HepG2 (cell line): ENCODE measurements around the gene TRAIP. TPM values are rescaled to one million over a fixed set of nuclear protein-coding genes. Genes with fewer than 3 reads are reported as not detected.

Experiments
- ATAC-seq: fragments of 200-7000 bp; cut with Tn5 transposase; 3 replicates; pipeline ENCODE4 v1.9.1; 2020; ENCODE audit warnings: mild to moderate bottlenecking, moderate library complexity
- BruUV-seq: library from RNA; stranded (reverse); fragments of 400-500 nt; replicated peaks from 2 replicates; lab custom pipeline; 2021; lab: Mats Ljungman, UMichigan
- CTCF ChIA-PET: fragments of 300-600 bp; formaldehyde crosslinking; extraction: SDS; loops from one replicate; lab custom pipeline; 2021; ENCODE audit warnings: low total read pairs, inconsistent platforms, low intra/inter-chr PET ratio; lab: Yijun Ruan, JAX
- POLR2A ChIA-PET: fragments of 350-600 bp; sonication (Branson Sonifier 250); formaldehyde crosslinking; loops from one replicate; lab custom pipeline; 2020; ENCODE audit warnings: antibody characterized with exemption, inconsistent platforms; lab: Yijun Ruan, JAX
- DNase-seq: peaks from one replicate; pipeline ENCODE4 v3.0.0-alpha.2; 2015; ENCODE audit warnings: low spot score
- FAIRE-seq: peaks from 3 replicates; lab custom pipeline; 2011; peaks lifted over from hg19 to GRCh38; lab: Jason Lieb, UNC
- H2AFZ ChIP-seq: one replicate; pipeline ENCODE4 v1.6.1; 2011; ENCODE audit warnings: low read length, inconsistent platforms
- H3K27ac ChIP-seq: fragments of 300-600 bp; 3 replicates; pipeline ENCODE4 v1.8.0; 2011; ENCODE audit warnings: mixed run types, mild to moderate bottlenecking, mixed read lengths, low read length, inconsistent platforms; ENCODE audit not compliant: insufficient read depth; ENCODE audit errors: extremely low read length
- H3K27me3 ChIP-seq, 2 experiments: fragments of 200-600 bp in 1 of 2; 2 replicates in 1 of 2; 3 replicates in 1 of 2; pipeline versions ENCODE4 v1.6.0 to v1.8.0; 2011; ENCODE audit warnings: low read length in 2 of 2, mild to moderate bottlenecking in 2 of 2, moderate library complexity in 2 of 2, inconsistent platforms in 1 of 2; ENCODE audit not compliant: insufficient read depth in 2 of 2, control insufficient read depth in 1 of 2
- H3K36me3 ChIP-seq, 2 experiments: fragments of 200-600 bp in 1 of 2; replicated peaks in 1 of 2; 2 replicates in 1 of 2; 3 replicates in 1 of 2; pipeline versions ENCODE4 v1.5.1 to v1.8.0; 2011; ENCODE audit warnings: low read length in 2 of 2, inconsistent platforms in 1 of 2; ENCODE audit not compliant: insufficient read depth in 2 of 2, control insufficient read depth in 1 of 2
- H3K4me1 ChIP-seq: 2 replicates; pipeline ENCODE4 v1.5.1; 2012; ENCODE audit warnings: low read length, inconsistent platforms; ENCODE audit not compliant: insufficient read depth
- H3K4me2 ChIP-seq: 2 replicates; pipeline ENCODE4 v1.6.0; 2011; ENCODE audit warnings: low read depth, low read length, inconsistent platforms
- H3K4me3 ChIP-seq, 3 experiments: fragments of 200-600 bp in 1 of 3; sonication (generic), shearing (Covaris generic) in 1 of 3; replicated peaks in 1 of 3; 2 replicates each; pipeline ENCODE4 v1.5.1; 2011 to 2016; ENCODE audit warnings: low read length in 3 of 3, inconsistent platforms in 2 of 3, low read depth in 2 of 3, mild to moderate bottlenecking in 2 of 3, control low read depth in 1 of 3, mixed read lengths in 1 of 3; ENCODE audit not compliant: insufficient read depth in 1 of 3
- H3K79me2 ChIP-seq: one replicate; pipeline ENCODE4 v1.6.1; 2011; ENCODE audit warnings: low read length, inconsistent platforms; ENCODE audit not compliant: insufficient read depth
- H3K9ac ChIP-seq: 2 replicates; pipeline ENCODE4 v1.6.0; 2011; ENCODE audit warnings: mild to moderate bottlenecking, low read depth, low read length, inconsistent platforms; ENCODE audit not compliant: insufficient read depth
- H3K9me3 ChIP-seq: 2 replicates; pipeline ENCODE4 v1.5.1; 2012; ENCODE audit warnings: mild to moderate bottlenecking, low read length
- H4K20me1 ChIP-seq: 2 replicates; pipeline ENCODE4 v1.6.0; 2011; ENCODE audit warnings: inconsistent platforms, mild to moderate bottlenecking, low read length, moderate library complexity; ENCODE audit not compliant: insufficient read depth
- CCDC6 ChIP-seq: sonication (generic); formaldehyde crosslinking; IDR thresholded peaks from 2 replicates; pipeline ENCODE4 v1.8.1; 2022; ENCODE audit warnings: mild to moderate bottlenecking, missing genetic modification reagents, moderate library complexity
- GPN1 ChIP-seq: sonication (generic); formaldehyde crosslinking; IDR thresholded peaks from 2 replicates; pipeline ENCODE4 v1.5.1; 2020; ENCODE audit warnings: missing genetic modification reagents, borderline replicate concordance
- HHEX ChIP-seq: IDR thresholded peaks from 2 replicates; pipeline ENCODE4 v1.6.1; 2016; ENCODE audit warnings: control low read depth
- KAT8 ChIP-seq: IDR thresholded peaks from 2 replicates; pipeline ENCODE4 v1.6.1; 2016; ENCODE audit warnings: missing genetic modification reagents, missing compliant biosample characterization
- PHF20 ChIP-seq: sonication (generic); formaldehyde crosslinking; IDR thresholded peaks from 2 replicates; pipeline ENCODE4 v1.5.0; 2020; ENCODE audit warnings: mild to moderate bottlenecking, missing genetic modification reagents
- SMAD1 ChIP-seq: sonication (generic); formaldehyde crosslinking; IDR thresholded peaks from 2 replicates; pipeline ENCODE4 v1.4.0; 2020; ENCODE audit warnings: missing genetic modification reagents, low read depth, mild to moderate bottlenecking, borderline replicate concordance
- ZKSCAN8 ChIP-seq: IDR thresholded peaks from 2 replicates; pipeline ENCODE4 v1.6.1; 2016; ENCODE audit warnings: borderline replicate concordance, missing genetic modification reagents, missing compliant biosample characterization
- ZNF331 ChIP-seq: sonication (generic); formaldehyde crosslinking; IDR thresholded peaks from 2 replicates; pipeline ENCODE4 v1.4.0; 2020; ENCODE audit warnings: missing genetic modification reagents
- ZNF570 ChIP-seq: sonication (generic); formaldehyde crosslinking; IDR thresholded peaks from 2 replicates; pipeline ENCODE4 v1.4.0; 2020; ENCODE audit warnings: mild to moderate bottlenecking, missing genetic modification reagents, borderline replicate concordance
- ZNF598 ChIP-seq: sonication (generic); formaldehyde crosslinking; IDR thresholded peaks from 2 replicates; pipeline ENCODE4 v1.5.1; 2020; ENCODE audit warnings: mild to moderate bottlenecking, missing genetic modification reagents, borderline replicate concordance
- ZNF615 ChIP-seq: sonication (generic); formaldehyde crosslinking; IDR thresholded peaks from 2 replicates; pipeline ENCODE4 v1.5.0; 2020; ENCODE audit warnings: mild to moderate bottlenecking, missing genetic modification reagents, borderline replicate concordance
- ZNF709 ChIP-seq: sonication (generic); formaldehyde crosslinking; IDR thresholded peaks from 2 replicates; pipeline ENCODE4 v1.5.0; 2020; ENCODE audit warnings: mild to moderate bottlenecking, missing genetic modification reagents
- WGBS: methylation state at CpG from one replicate; pipeline ENCODE4 v1.1.6; 2017; ENCODE audit warnings: low lambda C conversion rate; 5-methylcytosine and 5-hydroxymethylcytosine counted together
- in situ Hi-C: cut with HindIII; loops from 2 replicates; pipeline ENCODE4 v1.10.0; 2017; ENCODE audit warnings: low pct_unique_long_range_greater_than_20kb; ENCODE audit not compliant: extremely low pct_ligation_motif_present
- intact Hi-C: fragments of 100-400 bp; cut with micrococcal nuclease; formaldehyde crosslinking; loops from one replicate; pipeline ENCODE4 v1.10.0; 2022; ENCODE audit not compliant: unreplicated experiment
- polyA plus RNA-seq, 8 experiments: library from polyadenylated mRNA; depleted of rRNA in 3 of 8; stranded (reverse) in 7 of 8; unstranded in 1 of 8; fragments of >200 nt; fragmentation: Illumina TruSeq in 4 of 8; extraction: Trizol in 4 of 8; gene quantifications; 2 replicates each; pipeline versions ENCODE4 v1.2.1 to v1.2.3, GENCODE V29; 2011 to 2016; ENCODE audit warnings: low read depth in 4 of 8, missing spikeins in 1 of 8, mixed read lengths in 1 of 8; ENCODE audit not compliant: insufficient read depth in 1 of 8
- total RNA-seq, 5 experiments: library from RNA; depleted of rRNA; stranded (reverse); fragments of >200 nt; fragmentation: Illumina TruSeq; extraction: Trizol; gene quantifications; 2 replicates each; pipeline ENCODE4 v1.2.3, GENCODE V29; 2016; ENCODE audit warnings: low read depth in 1 of 5
- TF ChIP-seq, protein P1 (sequence below), 2 experiments: sonication (generic) in 1 of 2; formaldehyde crosslinking in 1 of 2; IDR thresholded peaks; 2 replicates each; pipeline versions ENCODE4 v1.4.0 to v1.6.1; 2016 to 2020; ENCODE audit warnings: borderline replicate concordance in 1 of 2, low read depth in 1 of 2, mild to moderate bottlenecking in 1 of 2, missing genetic modification reagents in 1 of 2
- TF ChIP-seq, protein P2 (sequence below): sonication (generic); formaldehyde crosslinking; IDR thresholded peaks from 2 replicates; pipeline ENCODE4 v1.5.0; 2020; ENCODE audit warnings: mild to moderate bottlenecking, missing genetic modification reagents, borderline replicate concordance
- TF ChIP-seq, protein P3 (sequence below), 2 experiments: sonication (generic) in 1 of 2; formaldehyde crosslinking in 1 of 2; IDR thresholded peaks; 2 replicates each; pipeline versions ENCODE4 v1.4.0 to v1.6.1; 2018 to 2020; ENCODE audit warnings: missing genetic modification reagents in 2 of 2, borderline replicate concordance in 1 of 2, low read depth in 1 of 2, mild to moderate bottlenecking in 1 of 2, missing biosample characterization in 1 of 2

TRAIP gene
- total and polyA plus RNA-seq, 2 of the 13 experiments (the other 11 are each of a cell fraction or from before 2014, with no cell fraction given): 13.9 to 23.9 TPM

DNA sequence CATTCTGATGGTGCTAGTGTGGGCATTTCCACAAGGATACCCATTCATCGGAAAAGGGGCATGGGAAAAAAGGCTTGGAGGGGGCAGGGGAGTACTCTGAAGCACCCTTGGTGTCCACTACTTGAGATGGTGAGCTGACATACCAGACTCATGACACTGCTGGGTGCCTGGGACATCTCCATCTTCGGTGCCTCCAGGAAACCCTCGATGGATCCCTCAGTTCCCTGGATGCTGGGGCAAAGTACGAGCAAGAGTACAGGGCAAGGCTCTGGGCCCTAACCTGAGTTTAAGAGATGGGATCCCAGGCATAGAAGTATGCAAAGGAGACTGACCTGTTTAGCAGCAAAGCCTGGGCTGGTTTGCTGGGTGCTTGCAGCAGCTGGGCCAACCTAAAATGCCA is 64.8 kb downstream of the TRAIP start:
- H3K9me3 ChIP-seq: no peaks in the 10 kb centered on the region
- ChIA-PET CTCF (no interaction called here), POLR2A (no interaction called here)
- H2AFZ ChIP-seq: no peak overlapping the region
- no peak overlapping the region for H3K9ac ChIP-seq
- intact Hi-C loops (no loop called here), in situ Hi-C loops (no loop called here)
- 79% methylated on average over 2 of the region's 4 CpGs for WGBS
- DNase-seq (no peak), ATAC-seq (no peak), FAIRE-seq (no peak)
- H3K27ac ChIP-seq: no peak overlapping the region
- no peaks in the 10 kb centered on the region for H3K79me2 ChIP-seq
- BruUV-seq: no TSS peak
- no peaks in the 10 kb centered on the region for H4K20me1 ChIP-seq
- H3K4me3 ChIP-seq: no peak overlapping the region
- H3K4me2 ChIP-seq: no peak overlapping the region
- no peaks in the 10 kb centered on the region for H3K36me3 ChIP-seq
- H3K4me1 ChIP-seq: peaks cover 49% of the 10 kb centered on the region
- no peaks in the 10 kb centered on the region for H3K27me3 ChIP-seq
- TF ChIP-seq HHEX (CRISPR knock-in tag): no peak
- TF ChIP-seq PHF20 (CRISPR knock-in tag): no peak
- no peak for TF ChIP-seq SMAD1 (CRISPR knock-in tag)
- TF ChIP-seq ZNF615: no peak
- TF ChIP-seq ZKSCAN8 (CRISPR knock-in tag): no peak
- no peak for TF ChIP-seq ZNF709
- TF ChIP-seq, protein P1, sequence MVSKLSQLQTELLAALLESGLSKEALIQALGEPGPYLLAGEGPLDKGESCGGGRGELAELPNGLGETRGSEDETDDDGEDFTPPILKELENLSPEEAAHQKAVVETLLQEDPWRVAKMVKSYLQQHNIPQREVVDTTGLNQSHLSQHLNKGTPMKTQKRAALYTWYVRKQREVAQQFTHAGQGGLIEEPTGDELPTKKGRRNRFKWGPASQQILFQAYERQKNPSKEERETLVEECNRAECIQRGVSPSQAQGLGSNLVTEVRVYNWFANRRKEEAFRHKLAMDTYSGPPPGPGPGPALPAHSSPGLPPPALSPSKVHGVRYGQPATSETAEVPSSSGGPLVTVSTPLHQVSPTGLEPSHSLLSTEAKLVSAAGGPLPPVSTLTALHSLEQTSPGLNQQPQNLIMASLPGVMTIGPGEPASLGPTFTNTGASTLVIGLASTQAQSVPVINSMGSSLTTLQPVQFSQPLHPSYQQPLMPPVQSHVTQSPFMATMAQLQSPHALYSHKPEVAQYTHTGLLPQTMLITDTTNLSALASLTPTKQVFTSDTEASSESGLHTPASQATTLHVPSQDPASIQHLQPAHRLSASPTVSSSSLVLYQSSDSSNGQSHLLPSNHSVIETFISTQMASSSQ (IDR thresholded peaks at IDR 0.05; ENCODE audit: low read depth): no peak
- TF ChIP-seq, protein P1 (CRISPR knock-in tag; IDR thresholded peaks at IDR 0.05; ENCODE audit: borderline replicate concordance): no peak
- TF ChIP-seq ZNF598 (CRISPR knock-in tag): no peak
- no peak for TF ChIP-seq ZNF570 (CRISPR knock-in tag)
- TF ChIP-seq CCDC6 (CRISPR knock-in tag): no peak
- TF ChIP-seq, protein P2, sequence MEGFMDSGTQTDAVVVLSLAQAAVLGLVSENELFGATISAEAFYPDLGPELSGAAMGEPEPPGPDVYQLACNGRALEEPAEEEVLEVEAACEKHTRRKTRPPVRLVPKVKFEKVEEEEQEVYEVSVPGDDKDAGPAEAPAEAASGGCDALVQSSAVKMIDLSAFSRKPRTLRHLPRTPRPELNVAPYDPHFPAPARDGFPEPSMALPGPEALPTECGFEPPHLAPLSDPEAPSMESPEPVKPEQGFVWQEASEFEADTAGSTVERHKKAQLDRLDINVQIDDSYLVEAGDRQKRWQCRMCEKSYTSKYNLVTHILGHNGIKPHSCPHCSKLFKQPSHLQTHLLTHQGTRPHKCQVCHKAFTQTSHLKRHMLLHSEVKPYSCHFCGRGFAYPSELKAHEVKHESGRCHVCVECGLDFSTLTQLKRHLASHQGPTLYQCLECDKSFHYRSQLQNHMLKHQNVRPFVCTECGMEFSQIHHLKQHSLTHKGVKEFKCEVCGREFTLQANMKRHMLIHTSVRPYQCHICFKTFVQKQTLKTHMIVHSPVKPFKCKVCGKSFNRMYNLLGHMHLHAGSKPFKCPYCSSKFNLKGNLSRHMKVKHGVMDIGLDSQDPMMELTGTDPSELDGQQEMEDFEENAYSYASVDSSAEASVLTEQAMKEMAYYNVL (CRISPR knock-in tag): no peak
- TF ChIP-seq, protein P3, sequence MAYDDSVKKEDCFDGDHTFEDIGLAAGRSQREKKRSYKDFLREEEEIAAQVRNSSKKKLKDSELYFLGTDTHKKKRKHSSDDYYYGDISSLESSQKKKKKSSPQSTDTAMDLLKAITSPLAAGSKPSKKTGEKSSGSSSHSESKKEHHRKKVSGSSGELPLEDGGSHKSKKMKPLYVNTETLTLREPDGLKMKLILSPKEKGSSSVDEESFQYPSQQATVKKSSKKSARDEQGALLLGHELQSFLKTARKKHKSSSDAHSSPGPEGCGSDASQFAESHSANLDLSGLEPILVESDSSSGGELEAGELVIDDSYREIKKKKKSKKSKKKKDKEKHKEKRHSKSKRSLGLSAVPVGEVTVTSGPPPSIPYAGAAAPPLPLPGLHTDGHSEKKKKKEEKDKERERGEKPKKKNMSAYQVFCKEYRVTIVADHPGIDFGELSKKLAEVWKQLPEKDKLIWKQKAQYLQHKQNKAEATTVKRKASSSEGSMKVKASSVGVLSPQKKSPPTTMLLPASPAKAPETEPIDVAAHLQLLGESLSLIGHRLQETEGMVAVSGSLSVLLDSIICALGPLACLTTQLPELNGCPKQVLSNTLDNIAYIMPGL (CRISPR knock-in tag; IDR thresholded peaks at IDR 0.05; ENCODE audit: borderline replicate concordance in 1 of 2, low read depth in 1 of 2): no peak
- TF ChIP-seq GPN1 (CRISPR knock-in tag): no peak
- TF ChIP-seq KAT8 (CRISPR knock-in tag): no peak
- TF ChIP-seq ZNF331 (CRISPR knock-in tag): no peak
